WTC11 (cell line): ENCODE measurements around the gene LAMB4.

Experiments
- ATF3 ChIP-seq: sonication (generic); formaldehyde crosslinking; conservative IDR thresholded peaks from 2 replicates; pipeline ENCODE4 v1.8.1; 2022; ENCODE audit warnings: mild to moderate bottlenecking, missing genetic modification reagents
- CTCF ChIP-seq: fragments of 200-600 bp; IDR thresholded peaks from 2 replicates; pipeline ENCODE4 v1.8.0; 2022; ENCODE audit warnings: antibody characterized with exemption
- MAX ChIP-seq: sonication (generic); formaldehyde crosslinking; IDR thresholded peaks from 2 replicates; pipeline ENCODE4 v1.8.0; 2022; ENCODE audit warnings: mild to moderate bottlenecking, missing genetic modification reagents
- MYBL2 ChIP-seq: sonication (generic); formaldehyde crosslinking; IDR thresholded peaks from 2 replicates; pipeline ENCODE4 v1.8.1; 2023; ENCODE audit warnings: mild to moderate bottlenecking, moderate library complexity, missing genetic modification reagents
- NR1H2 ChIP-seq: sonication (generic); formaldehyde crosslinking; IDR thresholded peaks from 2 replicates; pipeline ENCODE4 v1.9.0; 2021; ENCODE audit warnings: mild to moderate bottlenecking, moderate library complexity, missing genetic modification reagents
- OVOL2 ChIP-seq: fragments of 250-450 bp; sonication (Bioruptor Pico); IDR thresholded peaks from 2 replicates; pipeline ENCODE4 v1.9.0; 2021; ENCODE audit warnings: mild to moderate bottlenecking, borderline replicate concordance
- ZNF138 ChIP-seq: sonication (generic); formaldehyde crosslinking; conservative IDR thresholded peaks from 2 replicates; pipeline ENCODE4 v1.8.1; 2022; ENCODE audit warnings: mild to moderate bottlenecking, moderate library complexity, missing genetic modification reagents

- TF ChIP-seq CTCF (no peak), ZNF138 (CRISPR knock-in tag) (no peak), MAX (CRISPR knock-in tag) (no peak), NR1H2 (no peak), OVOL2 (CRISPR knock-in tag) (no peak), MYBL2 (CRISPR knock-in tag) (no peak), ATF3 (CRISPR knock-in tag) (no peak)
These were observed 66.6 kb downstream of the LAMB4 start for GRCh38 chr7:108063520-108063933.
